Measurements from ENCODE around the gene ZBTB5.
"Not testable (repeated sequence)": the region's sequence is repeated elsewhere in the genome, so short reads cannot be mapped to it uniquely, and the experiment has no call there.

Gene ZBTB5, protein sequence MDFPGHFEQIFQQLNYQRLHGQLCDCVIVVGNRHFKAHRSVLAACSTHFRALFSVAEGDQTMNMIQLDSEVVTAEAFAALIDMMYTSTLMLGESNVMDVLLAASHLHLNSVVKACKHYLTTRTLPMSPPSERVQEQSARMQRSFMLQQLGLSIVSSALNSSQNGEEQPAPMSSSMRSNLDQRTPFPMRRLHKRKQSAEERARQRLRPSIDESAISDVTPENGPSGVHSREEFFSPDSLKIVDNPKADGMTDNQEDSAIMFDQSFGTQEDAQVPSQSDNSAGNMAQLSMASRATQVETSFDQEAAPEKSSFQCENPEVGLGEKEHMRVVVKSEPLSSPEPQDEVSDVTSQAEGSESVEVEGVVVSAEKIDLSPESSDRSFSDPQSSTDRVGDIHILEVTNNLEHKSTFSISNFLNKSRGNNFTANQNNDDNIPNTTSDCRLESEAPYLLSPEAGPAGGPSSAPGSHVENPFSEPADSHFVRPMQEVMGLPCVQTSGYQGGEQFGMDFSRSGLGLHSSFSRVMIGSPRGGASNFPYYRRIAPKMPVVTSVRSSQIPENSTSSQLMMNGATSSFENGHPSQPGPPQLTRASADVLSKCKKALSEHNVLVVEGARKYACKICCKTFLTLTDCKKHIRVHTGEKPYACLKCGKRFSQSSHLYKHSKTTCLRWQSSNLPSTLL

DNA sequence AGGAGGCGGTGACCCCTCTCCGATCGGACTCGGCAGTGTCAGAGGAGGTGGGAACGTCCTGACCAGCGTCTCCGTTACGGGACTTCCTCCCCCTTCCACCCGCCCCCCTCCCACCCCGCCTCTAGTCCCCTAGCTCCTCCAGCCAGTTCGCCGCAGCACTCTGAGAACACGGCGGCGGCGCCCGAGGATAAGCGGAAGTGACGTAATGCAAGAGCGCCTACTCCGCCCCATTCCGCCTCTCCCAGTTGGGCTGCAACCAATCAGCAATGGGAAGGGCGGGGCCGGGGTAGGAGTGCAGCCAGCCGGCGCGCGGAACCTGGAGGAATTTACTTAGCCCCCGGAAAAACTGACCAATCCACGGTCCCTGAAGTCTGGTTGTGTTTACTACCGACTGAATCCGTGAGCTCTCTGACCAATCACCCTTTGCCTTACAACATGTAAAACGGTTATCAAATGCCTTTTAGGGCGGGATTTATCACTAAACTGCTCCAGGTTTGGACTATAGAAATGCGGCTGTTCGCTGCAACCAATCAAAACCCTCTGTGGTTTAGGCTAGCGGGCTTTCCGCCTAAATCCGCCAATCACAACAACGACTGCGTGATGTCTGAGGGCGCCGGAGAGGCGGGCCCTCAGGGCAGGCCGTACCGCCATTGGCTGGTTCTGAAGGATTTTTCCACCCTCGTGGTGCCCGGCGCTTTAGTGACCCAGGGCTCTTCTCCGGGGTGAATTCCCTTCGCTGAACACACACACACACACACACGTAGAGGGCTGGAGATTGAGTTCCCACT lies at the start of gene ZBTB5:
TSS of gene ZBTB5 (minus strand) at position 202 of the 788 bp plus-strand sequence. CDS start 22,899 bp downstream, outside the sequence.
- Histone ChIP-seq H3K27me3 (ENCODE audit: control insufficient read depth in 1 of 2, insufficient read depth in 2 of 2, low read length in 2 of 2) (no peaks in the 10 kb centered on the region), H3K4me1 (ENCODE audit: control insufficient read depth, insufficient read depth, low read length) (peaks cover 26% of the 10 kb centered on the region), H3K36me3 (ENCODE audit: control insufficient read depth in 2 of 2, insufficient read depth in 2 of 2, low read length in 2 of 2) (no peaks in the 10 kb centered on the region), H3K4me3 (ENCODE audit: low read length in 2 of 2) (peak within 1 kb of the TSS; percentile 95 to 99), H3K9ac (ENCODE audit: low read length in 2 of 2) (peak within 1 kb of the TSS; percentile 97 to 99), H3K9me3 (ENCODE audit: control insufficient read depth in 2 of 2, low read length in 2 of 2) (no peaks in the 10 kb centered on the region), H3K27ac (ENCODE audit: low read length) (peak within 1 kb of the TSS; percentile 96)

DNA sequence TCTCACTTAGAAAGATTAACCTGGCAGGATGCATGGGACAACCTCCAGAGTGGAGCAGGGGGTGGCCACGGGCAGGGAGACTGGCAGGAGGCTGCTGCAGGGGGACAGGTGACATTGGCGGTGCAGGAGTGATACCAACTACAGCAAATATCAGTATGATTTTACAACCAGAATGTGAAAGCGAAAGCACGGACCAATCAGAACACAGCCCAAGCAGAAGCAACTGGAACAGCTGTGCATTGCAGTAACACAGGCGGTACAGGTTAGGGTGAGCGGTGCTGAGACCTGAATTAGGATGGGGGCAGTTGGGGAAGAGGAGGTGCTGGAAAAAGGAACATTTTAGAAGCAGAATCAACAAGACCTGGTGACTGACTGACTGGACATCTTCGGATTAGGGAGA lies 49.7 kb upstream of the ZBTB5 start:
- Histone ChIP-seq H3K27me3 (ENCODE audit: control insufficient read depth in 1 of 2, insufficient read depth in 2 of 2, low read length in 2 of 2) (no peaks in the 10 kb centered on the region), H3K4me1 (ENCODE audit: control insufficient read depth, insufficient read depth, low read length) (no peaks in the 10 kb centered on the region), H3K4me3 (ENCODE audit: low read length in 2 of 2) (no peak overlapping the region), H3K36me3 (ENCODE audit: control insufficient read depth in 2 of 2, insufficient read depth in 2 of 2, low read length in 2 of 2) (peaks cover 7 to 18% of the 10 kb centered on the region in 2 donors), H3K9ac (ENCODE audit: low read length in 2 of 2) (no peak overlapping the region), H3K9me3 (ENCODE audit: control insufficient read depth in 2 of 2, low read length in 2 of 2) (no peaks in the 10 kb centered on the region), H3K27ac (ENCODE audit: low read length) (no peak overlapping the region)

DNA sequence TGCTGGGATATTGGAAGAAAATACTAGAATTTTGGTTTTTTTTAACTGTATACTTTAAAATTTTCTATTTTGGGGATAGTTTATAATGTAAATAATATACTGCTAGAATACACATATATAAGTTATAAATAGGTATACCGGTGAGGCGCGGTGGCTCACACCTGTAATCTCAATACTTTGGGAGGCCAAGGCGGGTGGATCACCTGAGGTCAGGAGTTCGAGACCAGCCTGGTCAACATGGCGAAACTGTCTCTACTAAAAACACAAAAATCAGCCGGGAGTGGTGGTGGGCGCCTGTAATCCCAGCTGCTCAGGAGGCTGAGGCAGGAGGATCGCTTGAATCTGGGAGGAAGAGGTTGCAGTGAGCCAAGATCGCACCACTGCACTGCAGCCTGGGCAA lies 49.2 kb upstream of the ZBTB5 start:
- H3K4me1 ChIP-seq (ENCODE audit: control insufficient read depth, insufficient read depth, low read length); H3K9ac ChIP-seq (ENCODE audit: low read length in 2 of 2); H3K27me3 ChIP-seq (ENCODE audit: control insufficient read depth in 1 of 2, insufficient read depth in 2 of 2, low read length in 2 of 2); H3K9me3 ChIP-seq (ENCODE audit: control insufficient read depth in 2 of 2, low read length in 2 of 2); H3K4me3 ChIP-seq (ENCODE audit: low read length in 2 of 2); H3K27ac ChIP-seq (ENCODE audit: low read length): not testable (repeated sequence)
- H3K36me3 ChIP-seq (ENCODE audit: control insufficient read depth in 2 of 2, insufficient read depth in 2 of 2, low read length in 2 of 2) = peaks cover 7 to 18% of the 10 kb centered on the region in 2 donors

DNA sequence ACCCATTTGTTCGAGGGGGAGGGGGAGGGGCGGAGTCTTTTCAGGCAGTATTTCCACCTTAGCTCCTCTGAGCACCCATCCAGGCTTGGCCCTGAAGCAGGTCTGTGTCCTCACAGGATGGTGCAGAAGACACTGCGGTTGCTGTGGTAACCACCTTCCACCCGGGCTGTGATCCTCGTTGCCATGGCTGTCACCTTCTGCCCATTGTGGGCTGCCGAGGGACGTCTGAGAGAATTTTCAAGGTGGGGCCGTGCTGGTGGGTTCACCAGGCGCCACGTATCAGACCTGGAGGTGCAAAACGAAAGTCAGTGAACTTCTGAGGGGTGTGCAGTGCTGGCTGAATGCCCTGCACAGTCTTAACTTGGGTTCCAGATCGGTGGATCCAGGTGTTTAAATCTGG lies 47.2 kb upstream of the ZBTB5 start:
- H3K4me1 ChIP-seq (ENCODE audit: control insufficient read depth, insufficient read depth, low read length) = no peaks in the 10 kb centered on the region
- no peaks in the 10 kb centered on the region for H3K9me3 ChIP-seq (ENCODE audit: control insufficient read depth in 2 of 2, low read length in 2 of 2)
- no peak overlapping the region for H3K4me3 ChIP-seq (ENCODE audit: low read length in 2 of 2)
- no peak overlapping the region for H3K9ac ChIP-seq (ENCODE audit: low read length in 2 of 2)
- no peaks in the 10 kb centered on the region for H3K27me3 ChIP-seq (ENCODE audit: control insufficient read depth in 1 of 2, insufficient read depth in 2 of 2, low read length in 2 of 2)
- peaks cover 14 to 27% of the 10 kb centered on the region in 2 donors for H3K36me3 ChIP-seq (ENCODE audit: control insufficient read depth in 2 of 2, insufficient read depth in 2 of 2, low read length in 2 of 2)
- no peak overlapping the region for H3K27ac ChIP-seq (ENCODE audit: low read length)

DNA sequence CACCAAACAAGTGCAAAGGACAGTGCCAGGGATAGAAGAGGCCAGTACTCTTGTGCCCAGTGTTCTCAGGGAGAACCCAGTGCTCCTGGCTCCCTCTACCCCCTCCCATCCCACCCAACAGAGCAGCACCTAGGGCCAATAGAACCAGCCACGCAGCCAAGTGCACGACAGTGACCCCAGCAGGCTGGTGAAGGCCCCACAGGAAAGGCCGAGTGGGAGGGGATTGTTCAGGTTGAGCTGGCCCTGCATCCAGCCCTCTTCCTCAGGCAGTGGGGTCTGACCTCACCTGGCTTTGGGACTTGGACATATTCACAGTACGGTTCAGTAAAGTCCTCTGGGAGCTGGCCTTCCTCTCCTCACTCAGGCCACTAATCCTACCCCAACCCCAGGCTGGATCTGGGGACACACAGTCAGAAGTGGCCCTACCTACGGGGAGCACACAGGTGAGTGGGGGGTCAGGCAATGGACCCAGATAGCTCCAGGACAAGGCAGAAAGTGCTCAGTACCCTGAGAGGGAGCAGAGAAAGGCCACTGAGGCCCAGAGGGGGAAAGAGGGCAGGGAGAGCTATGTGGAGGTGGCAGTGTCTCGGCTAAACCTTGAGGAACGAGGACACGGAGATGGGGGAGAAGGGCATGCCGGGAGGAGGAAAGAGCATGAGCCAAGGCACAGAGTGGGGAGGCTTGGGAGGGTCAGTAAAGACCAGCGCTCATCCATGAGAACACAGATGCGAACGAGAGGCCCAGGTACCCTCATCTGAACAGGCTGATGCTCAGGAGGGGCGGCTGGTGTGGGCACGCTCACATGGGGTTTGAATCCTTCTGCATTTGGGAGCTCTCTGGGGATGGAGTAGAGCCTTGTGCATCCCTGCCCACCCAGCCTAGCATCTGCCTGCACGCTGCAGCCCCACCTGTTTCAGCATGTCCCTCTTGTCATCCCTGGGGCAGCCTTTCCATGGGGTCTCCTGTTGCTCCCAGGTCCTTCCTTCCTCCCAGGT lies 46.1 kb upstream of the ZBTB5 start:
- Histone ChIP-seq H3K27ac (ENCODE audit: low read length) (no peak overlapping the region), H3K36me3 (ENCODE audit: control insufficient read depth in 2 of 2, insufficient read depth in 2 of 2, low read length in 2 of 2) (peaks cover 14 to 27% of the 10 kb centered on the region in 2 donors), H3K4me1 (ENCODE audit: control insufficient read depth, insufficient read depth, low read length) (no peaks in the 10 kb centered on the region), H3K9ac (ENCODE audit: low read length in 2 of 2) (no peak overlapping the region), H3K27me3 (ENCODE audit: control insufficient read depth in 1 of 2, insufficient read depth in 2 of 2, low read length in 2 of 2) (no peaks in the 10 kb centered on the region), H3K4me3 (ENCODE audit: low read length in 2 of 2) (no peak overlapping the region), H3K9me3 (ENCODE audit: control insufficient read depth in 2 of 2, low read length in 2 of 2) (no peaks in the 10 kb centered on the region)

DNA sequence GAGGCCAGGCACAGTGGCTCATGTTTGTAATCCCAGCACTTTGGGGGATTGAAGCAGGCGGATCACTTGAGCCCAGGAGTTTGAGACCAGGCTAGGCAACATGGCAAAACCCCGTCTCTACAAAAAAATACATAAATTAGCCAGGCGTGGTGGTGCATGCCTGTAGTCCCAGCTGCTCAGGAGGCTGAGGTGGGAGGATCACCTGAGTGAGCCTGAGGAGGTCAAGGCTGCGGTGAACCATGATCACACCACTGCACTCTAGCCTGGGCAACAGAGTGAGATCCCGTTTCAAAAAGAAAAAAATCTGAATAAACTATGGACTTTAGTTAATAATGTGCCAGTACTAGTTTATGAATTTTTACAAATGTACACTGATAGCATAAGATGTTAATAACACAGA lies 44.8 kb upstream of the ZBTB5 start:
- not testable (repeated sequence) for H3K9ac ChIP-seq (ENCODE audit: low read length in 2 of 2); H3K9me3 ChIP-seq (ENCODE audit: control insufficient read depth in 2 of 2, low read length in 2 of 2); H3K27ac ChIP-seq (ENCODE audit: low read length); H3K27me3 ChIP-seq (ENCODE audit: control insufficient read depth in 1 of 2, insufficient read depth in 2 of 2, low read length in 2 of 2); H3K4me1 ChIP-seq (ENCODE audit: control insufficient read depth, insufficient read depth, low read length); H3K4me3 ChIP-seq (ENCODE audit: low read length in 2 of 2)
- peaks cover 14 to 23% of the 10 kb centered on the region in 2 donors for H3K36me3 ChIP-seq (ENCODE audit: control insufficient read depth in 2 of 2, insufficient read depth in 2 of 2, low read length in 2 of 2)

DNA sequence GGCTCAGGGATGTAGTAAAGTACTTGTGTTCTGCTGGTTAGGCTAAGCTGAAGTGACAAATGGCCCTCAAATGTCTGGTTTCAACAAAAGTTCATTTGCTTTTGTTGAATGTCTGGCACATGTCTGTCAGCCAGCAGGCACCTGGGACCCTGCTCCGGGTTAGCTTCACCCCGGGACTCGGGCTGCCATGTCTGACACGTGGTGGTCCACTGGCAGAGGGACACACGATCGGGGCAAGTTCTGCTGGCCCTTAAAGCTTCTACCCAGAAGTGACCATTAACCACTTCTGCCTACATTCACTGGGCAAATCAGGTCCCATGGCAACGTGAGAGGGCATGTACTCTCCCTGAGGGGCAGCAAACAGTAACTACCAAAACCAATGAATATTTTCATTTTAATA lies 44.3 kb upstream of the ZBTB5 start:
- no peaks in the 10 kb centered on the region for H3K4me1 ChIP-seq (ENCODE audit: control insufficient read depth, insufficient read depth, low read length)
- H3K9ac ChIP-seq (ENCODE audit: low read length in 2 of 2) = no peak overlapping the region
- H3K36me3 ChIP-seq (ENCODE audit: control insufficient read depth in 2 of 2, insufficient read depth in 2 of 2, low read length in 2 of 2) = peaks cover 14 to 21% of the 10 kb centered on the region in 2 donors
- no peak overlapping the region for H3K27ac ChIP-seq (ENCODE audit: low read length)
- no peaks in the 10 kb centered on the region for H3K9me3 ChIP-seq (ENCODE audit: control insufficient read depth in 2 of 2, low read length in 2 of 2)
- no peak overlapping the region for H3K4me3 ChIP-seq (ENCODE audit: low read length in 2 of 2)
- no peaks in the 10 kb centered on the region for H3K27me3 ChIP-seq (ENCODE audit: control insufficient read depth in 1 of 2, insufficient read depth in 2 of 2, low read length in 2 of 2)

DNA sequence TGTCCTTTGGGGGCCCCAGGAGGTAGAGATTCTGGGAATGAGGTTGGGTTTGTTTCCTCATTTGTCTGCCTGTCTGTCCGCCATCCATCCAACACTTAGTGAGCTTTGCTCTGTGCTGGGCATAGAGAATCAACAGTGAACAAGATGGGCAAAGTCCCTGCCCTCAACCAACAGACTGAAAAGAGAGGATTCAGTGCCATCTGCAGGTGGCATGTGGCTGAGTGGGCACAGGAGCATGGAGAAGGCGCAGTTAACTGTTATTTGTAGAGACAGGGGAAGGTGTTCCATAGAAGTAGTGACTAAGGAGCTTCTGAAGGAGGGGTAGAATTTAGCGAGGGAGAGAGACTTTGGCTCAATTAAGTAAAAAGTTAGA lies 43.6 kb upstream of the ZBTB5 start:
- no peak overlapping the region for H3K27ac ChIP-seq (ENCODE audit: low read length)
- H3K27me3 ChIP-seq (ENCODE audit: control insufficient read depth in 1 of 2, insufficient read depth in 2 of 2, low read length in 2 of 2) = no peaks in the 10 kb centered on the region
- peaks cover 14 to 23% of the 10 kb centered on the region in 2 donors for H3K36me3 ChIP-seq (ENCODE audit: control insufficient read depth in 2 of 2, insufficient read depth in 2 of 2, low read length in 2 of 2)
- H3K4me1 ChIP-seq (ENCODE audit: control insufficient read depth, insufficient read depth, low read length) = no peaks in the 10 kb centered on the region
- H3K9me3 ChIP-seq (ENCODE audit: control insufficient read depth in 2 of 2, low read length in 2 of 2) = no peaks in the 10 kb centered on the region
- H3K4me3 ChIP-seq (ENCODE audit: low read length in 2 of 2) = no peak overlapping the region
- no peak overlapping the region for H3K9ac ChIP-seq (ENCODE audit: low read length in 2 of 2)

DNA sequence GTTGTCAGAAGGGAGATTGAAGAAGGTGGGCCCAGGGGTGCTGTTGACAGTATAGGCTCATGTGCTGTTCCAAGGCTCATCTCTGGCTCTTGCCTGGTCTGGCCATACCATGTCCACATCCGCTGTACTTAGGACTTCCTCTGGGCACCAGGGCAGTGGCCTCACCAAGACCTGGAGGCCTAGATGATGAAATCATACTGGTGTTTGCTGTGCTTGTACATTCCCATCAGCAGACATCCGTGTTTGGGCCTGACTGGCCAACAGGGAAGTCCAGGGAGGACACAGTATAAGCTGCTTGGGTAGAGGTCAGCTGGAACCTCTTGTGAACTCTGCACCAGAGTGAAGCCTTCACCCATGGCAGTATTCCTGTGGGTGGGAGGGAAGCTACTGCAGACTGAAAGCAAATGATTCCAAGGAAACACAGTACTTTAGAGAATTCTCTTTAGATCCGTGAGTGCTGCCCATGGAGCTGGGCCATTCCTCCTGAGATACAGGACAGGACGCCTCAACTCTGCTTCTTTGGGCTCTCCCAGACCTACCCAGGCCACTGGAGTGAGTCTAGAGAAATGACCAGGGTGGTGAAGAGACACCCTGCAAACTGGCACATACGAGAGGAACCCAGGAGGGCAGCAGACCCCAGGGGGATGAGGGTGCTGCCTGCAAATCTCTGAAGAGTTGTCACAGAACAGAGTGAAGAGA lies 43.0 kb upstream of the ZBTB5 start:
- no peaks in the 10 kb centered on the region for H3K9me3 ChIP-seq (ENCODE audit: control insufficient read depth in 2 of 2, low read length in 2 of 2)
- no peak overlapping the region for H3K4me3 ChIP-seq (ENCODE audit: low read length in 2 of 2)
- H3K27me3 ChIP-seq (ENCODE audit: control insufficient read depth in 1 of 2, insufficient read depth in 2 of 2, low read length in 2 of 2) = no peaks in the 10 kb centered on the region
- H3K36me3 ChIP-seq (ENCODE audit: control insufficient read depth in 2 of 2, insufficient read depth in 2 of 2, low read length in 2 of 2) = peaks cover 18 to 28% of the 10 kb centered on the region in 2 donors
- H3K27ac ChIP-seq (ENCODE audit: low read length) = no peak overlapping the region
- no peaks in the 10 kb centered on the region for H3K4me1 ChIP-seq (ENCODE audit: control insufficient read depth, insufficient read depth, low read length)
- H3K9ac ChIP-seq (ENCODE audit: low read length in 2 of 2) = no peak overlapping the region
